Ramos (cell line): Measurements from ENCODE around the gene AKR1C1.
"Not testable (repeated sequence)": the region's sequence is repeated elsewhere in the genome, so short reads cannot be mapped to it uniquely, and the experiment has no call there.

ENCODE experiments used
- in situ Hi-C: fragments of 300-500 bp; cut with MboI; formaldehyde crosslinking; loops from one replicate; pipeline ENCODE4 v1.14.3; 2022; ENCODE audit warnings: low sequenced_read_pairs; ENCODE audit not compliant: unreplicated experiment

Gene AKR1C1

DNA sequence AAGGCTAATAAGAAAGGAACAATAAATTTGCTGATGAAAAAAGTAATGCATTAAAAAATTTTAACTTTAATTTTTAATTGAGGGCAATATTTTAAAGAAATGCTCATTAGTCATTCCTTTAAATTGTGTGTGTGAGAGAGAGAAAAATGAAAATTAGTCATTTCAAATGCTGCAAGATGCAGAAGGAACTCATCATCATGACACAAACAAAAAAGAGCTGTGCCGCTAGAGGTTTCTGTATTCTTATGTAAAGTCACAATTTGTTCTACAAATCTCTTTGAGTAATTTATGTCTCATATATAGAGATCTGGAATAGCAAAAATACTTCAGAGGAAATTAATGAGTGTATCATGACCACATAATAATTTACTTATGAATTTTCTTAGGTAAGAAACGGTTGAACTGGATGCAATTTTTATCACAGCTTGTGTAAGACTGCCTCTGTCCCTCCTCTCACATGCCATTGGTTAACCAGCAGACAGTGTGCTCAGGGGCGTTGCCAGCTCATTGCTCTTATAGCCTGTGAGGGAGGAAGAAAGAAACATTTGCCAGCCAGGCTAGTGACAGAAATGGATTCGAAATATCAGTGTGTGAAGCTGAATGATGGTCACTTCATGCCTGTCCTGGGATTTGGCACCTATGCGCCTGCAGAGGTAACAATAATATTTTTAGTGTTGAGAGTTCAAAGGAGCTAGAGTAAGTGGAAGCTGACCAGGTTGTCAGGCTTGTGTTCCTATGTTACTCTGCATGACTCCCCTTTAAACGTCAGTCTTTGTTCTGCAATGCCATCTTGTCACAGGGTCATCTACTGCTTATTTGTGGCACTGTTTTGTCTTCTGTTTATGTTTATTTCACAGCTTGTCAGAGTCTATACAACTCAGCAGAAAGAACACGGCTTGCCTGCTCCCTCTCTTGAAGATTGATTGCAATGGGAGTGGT lies at the start of gene AKR1C1:
Gene AKR1C1, plus strand, starts transcription at position 540 of the 939 bp plus-strand sequence. Its CDS starts 30 bp downstream, at position 570.
- in situ Hi-C loops = not testable (repeated sequence)

DNA sequence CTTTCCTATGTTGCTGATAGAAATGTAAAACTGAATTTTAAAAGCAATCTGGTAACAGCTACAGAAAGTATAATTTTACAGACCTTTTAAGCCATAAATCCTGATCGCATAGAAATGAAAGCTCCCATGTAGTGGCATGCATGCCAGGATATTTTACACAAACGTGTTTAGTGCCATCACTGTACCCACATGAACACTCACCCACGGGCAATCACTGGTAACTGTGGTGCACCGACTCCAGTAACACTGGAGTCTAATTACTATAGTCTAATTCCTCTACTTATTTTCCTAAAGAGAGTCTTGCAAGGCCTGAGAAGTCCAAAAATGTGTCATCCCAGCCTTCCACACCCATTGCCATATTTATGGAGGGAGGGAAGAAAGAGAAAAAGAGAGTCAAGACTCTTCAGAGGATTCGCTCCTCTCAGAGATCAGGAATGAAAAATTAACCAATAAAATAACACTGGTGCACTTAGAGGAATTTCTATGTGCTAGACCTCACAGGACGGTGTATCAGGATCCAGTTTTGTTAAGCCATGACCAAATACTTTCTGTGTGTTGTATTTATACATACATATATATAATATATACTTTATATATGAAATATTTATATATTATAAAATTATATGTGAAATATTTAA lies 48.9 kb upstream of the AKR1C1 start:
- in situ Hi-C loops = no loop called here

DNA sequence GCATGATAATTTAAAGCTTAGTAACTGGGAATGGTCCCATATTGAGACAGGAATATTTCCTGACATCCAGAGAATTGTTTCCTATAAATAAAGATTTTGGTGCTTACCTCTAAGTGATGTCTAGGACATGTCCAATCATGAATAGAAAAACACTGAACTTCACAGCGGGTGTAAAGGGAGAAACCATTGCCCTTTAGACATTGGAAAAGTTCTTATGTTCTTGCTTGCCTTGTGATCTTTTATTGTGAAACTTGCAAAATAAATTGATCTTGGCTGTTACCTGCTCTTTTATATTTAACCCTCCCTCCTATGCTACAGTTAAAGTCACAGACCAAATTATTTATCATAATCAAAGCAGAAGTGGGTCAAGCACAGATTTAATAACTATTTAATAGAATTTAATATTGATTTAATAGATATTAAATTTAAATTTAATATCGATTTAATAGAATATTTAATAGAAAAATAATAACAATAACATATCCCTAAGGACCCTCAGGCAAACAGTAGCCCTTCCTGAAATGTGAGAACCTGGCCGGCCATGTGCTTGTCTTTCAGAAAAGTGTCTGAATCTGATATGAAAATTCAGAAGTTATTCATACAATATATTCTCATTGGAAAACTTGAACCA lies 47.0 kb upstream of the AKR1C1 start:
- in situ Hi-C loops = no loop called here

DNA sequence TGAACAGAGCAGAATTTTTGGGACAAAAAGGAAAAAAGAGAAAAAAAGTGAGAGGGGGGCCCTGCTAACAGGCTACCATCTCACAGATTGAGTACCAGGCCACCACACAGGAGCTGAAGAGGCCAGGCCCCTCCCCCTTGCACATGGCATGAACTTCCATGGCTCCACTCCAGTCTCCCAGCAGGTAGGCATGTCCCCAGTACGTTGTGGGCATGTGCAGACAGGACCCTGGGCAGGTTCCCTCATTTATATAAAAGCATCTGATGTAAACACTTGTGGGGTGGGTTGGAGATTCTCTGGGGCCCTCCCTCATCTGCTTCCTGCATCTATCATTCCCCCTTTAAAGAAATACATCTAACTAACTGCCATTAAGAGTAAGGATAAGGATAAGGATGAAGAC lies 45.0 kb upstream of the AKR1C1 start:
- in situ Hi-C loops = no loop called here

DNA sequence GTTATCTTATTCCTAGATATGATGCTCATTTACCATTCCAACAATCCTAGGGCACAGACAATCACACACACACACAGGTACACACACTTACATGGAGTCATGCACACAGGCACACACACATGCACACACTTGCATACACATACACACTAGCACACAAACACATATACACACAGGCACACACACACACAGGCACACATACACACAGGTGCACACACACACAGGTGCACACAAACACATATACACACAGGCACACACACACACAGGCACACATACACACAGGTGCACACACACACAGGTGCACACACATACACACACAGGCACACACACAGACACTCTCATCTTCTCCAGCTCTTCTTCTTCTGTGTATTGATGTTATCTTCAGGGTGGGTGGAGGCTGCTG lies 38.7 kb upstream of the AKR1C1 start:
- in situ Hi-C loops = not testable (repeated sequence)

DNA sequence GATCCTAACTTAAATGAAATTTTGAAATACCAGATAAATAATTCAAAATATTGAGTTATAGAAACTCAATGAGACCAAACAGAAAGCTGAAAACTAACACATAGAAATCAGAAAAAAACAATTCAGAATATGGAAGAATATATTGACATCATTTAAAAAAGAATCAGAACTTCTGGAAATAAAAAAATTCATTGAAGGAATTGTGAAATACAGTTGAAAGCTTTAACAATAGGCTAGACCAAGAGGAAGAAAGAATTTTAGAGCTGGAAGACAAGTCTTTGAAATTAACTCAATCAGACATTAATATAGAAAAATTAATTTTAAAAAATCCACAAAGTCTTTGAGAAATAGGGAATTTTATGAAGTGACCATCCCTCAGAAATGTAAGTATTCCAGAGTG lies 36.8 kb upstream of the AKR1C1 start:
- in situ Hi-C loops = no loop called here

DNA sequence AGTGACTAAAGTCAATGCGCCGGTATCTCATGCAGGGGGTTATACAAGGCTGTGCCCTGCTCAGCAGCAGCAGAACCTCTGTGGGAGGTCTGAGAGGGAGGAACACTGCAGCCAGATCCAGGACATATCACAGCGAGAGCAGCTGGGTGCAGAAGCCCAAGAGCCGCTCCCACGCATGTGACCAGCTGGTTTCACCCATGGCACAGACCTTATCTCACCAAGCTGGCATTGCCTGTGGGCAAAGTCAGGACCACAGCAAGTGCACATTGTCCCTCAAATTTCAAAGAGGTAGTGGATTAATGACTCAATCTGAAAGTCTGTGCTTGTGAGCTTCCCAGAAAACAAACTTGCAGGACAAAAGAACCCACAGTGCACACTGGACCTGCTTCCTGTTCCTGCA lies 31.6 kb upstream of the AKR1C1 start:
- in situ Hi-C loops = no loop called here

DNA sequence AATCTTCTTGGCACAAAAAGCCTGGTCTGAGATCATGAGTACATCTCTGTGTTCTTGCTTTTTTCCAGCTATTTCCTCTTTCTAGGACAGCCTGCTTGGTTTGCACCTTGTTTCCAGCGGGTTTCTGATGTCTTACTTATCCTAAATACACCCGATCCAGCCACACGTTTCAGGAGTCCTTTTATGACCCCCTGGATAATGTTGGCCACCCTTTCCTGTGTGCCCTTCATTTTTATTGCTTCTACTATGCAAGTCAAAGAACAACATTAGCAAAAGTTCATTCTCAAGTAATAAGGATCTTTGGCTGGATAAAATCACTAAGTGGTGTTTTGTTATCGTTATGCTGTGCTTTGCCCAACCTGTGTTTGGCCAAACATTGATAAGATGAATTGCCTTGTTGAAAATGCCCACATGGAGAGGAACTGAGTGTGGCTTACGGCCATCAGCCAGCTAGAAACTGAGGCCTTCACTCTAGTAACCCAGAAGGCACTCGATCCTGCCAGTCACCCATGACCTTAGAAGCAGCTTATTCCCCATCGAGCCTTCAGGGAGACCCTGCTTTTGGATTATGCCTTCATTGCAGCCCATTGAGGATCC lies 28.7 kb upstream of the AKR1C1 start:
- in situ Hi-C loops = no loop called here

DNA sequence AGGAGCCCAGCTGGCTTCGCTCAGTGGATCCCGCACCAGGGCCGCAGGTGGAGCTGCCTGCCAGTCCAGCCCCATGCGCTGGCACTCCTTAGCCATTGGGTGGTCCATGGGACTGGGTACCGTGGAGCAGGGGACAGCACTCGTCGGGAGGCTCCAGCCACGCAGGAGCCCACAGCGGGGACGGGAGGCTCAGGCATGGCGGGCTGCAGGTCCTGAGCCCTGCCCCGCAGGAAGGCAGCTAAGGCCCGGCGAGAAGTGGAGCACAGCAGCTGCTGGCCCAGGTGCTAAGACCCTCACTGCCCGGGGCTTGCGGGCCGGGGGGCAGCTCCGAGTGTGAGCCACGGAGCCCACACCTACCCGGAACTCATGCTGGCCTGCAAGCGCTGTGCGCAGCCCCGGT lies 25.9 kb upstream of the AKR1C1 start:
- in situ Hi-C loops = no loop called here

DNA sequence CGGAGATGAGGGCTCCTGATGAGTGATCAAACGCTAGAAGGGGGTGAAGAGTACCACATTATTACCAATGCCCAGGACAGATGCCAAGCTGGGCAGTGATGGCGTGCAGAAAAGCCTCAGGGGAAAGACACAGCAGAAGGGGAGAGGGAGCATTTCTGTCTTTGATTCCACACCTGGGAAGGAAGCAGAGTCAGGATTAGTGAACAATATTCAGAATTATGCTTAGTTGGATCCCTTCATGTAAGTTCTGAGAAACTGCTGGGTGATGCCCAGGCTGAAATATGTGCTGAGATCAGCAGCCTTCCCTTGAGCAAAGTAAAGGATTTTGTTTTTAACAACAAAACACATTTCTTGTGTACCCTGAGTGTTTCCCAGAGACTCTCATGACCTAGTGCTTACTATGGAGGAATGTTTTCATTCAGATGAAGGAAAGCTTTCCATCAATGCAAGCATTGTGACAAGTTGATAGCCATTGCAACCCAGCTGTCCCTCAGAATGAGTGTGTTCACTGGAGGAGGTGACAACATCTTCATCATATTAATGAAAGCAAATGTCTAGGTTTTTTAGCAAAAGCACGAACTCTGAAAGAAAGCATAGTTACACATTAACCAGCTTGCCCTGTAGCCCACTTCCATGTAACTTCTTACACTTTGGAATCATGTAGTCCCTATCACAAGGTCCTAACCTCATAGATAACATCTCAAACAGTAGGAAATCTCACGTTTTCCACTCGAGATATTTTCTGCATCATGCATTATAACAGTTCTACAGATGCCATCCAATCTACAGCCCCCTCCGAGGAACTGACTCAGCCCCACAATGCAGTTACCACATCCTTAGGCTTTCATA lies 23.8 kb upstream of the AKR1C1 start:
- in situ Hi-C loops = no loop called here

DNA sequence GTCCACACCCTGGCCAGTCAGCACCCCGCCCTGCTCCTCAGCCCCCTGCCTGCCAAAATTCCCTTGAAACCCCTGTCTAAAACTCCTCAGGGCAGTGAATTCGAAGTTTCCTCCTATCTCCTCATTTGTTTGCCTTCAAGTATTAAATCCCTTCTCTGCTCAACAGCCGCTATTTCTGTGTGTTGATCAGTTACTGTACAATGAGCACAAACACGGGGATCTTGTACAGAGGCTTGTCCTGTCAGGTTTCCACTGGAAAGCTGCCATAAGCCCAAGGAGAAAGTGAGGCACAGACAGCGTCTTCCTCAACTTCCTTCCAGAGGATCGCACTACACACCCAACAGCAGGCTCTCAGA lies 23.2 kb upstream of the AKR1C1 start:
- in situ Hi-C loops = not testable (repeated sequence)

DNA sequence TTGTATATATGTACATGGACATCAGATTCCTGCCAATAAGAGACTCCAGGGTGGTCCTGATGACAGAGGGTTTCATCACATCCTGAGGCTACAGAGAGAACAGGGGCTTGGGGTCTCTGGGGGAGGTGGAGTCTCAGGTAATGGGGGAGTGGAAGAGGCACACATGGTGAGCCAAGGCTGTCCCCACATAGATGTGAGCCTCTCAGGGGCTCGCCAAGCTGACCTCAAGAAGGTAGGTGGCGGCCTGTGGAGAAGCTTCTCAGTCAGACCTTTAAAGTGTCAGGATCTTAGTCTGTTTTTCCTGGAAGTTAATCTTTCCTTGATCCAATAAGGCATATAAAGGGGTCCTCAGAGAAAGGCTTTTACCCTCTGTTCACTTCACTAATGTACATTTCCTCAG lies 22.3 kb upstream of the AKR1C1 start:
- in situ Hi-C loops = not testable (repeated sequence)

DNA sequence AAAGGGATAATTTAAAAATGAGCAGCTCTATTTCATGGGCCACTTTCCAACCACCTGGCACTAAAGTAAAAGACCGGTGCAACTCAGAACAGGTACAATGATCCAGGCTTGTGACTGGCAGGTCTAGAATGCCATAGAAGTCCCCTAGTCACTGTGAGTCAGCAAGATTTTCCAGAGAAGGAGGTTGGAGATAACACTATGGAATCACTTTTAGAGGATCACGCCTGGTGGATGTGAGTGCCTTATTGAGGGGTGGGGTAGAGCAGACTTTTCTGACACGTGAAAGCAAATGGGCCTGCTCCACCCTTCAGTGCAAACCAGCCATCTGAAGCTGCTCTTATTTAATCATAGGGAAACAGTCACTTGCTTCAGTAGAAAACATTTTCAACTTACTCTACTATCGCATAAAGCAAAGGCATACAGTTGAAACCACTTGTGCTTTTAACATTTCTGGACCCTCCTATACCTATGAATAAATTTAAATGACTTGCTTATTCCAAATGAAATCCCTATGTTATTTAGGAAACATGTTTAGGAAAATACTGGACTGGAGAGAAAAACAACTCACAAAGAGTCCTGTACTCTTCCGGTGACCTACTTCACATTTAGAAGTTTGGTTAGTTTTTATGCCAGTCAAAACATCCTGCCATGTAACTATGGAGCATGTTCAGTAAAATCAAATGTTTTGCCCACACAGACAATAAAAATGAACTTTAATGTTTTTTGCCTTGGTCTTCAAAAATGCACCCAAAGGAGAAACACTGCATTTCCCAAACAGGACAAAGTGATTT lies 21.5 kb upstream of the AKR1C1 start:
- in situ Hi-C loops = no loop called here

DNA sequence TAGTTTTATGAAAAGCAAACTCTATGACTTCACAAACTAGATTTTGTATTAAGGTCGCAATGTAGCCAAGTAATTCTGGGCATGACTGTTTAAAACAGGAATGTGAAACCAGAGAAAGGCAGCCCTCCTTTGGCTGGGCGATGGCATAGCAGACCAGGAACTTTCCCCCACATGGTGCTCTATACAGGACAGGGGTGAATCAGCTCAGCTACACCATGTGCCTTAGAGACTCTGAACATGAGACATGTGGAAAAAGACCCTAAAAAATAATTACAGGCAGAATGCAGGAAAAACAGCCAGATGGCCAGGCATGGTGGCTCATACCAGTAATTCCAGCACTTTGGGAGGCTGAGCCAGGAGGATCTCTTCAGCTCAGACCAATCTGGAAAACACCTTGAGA lies 20.3 kb upstream of the AKR1C1 start:
- in situ Hi-C loops = not testable (repeated sequence)

DNA sequence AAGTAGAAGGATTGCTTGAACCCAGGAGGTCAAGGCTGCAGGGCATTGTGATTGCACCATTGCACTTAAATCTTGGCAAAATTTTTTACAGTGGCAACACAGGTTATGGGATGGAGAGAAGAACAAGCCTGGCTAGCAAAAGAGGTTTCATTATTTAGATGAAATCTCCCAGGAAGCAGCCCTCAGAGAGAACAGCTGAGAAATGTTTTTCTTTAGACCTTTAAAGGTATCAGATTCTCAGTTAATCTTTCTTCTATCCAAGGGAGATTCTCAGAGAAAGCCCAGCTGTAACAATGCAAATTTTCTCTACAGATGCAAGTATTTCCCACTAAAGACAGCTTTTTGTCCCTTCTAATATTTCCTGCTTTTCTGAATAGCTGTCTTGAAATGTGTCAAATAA lies 19.8 kb upstream of the AKR1C1 start:
- in situ Hi-C loops = not testable (repeated sequence)

DNA sequence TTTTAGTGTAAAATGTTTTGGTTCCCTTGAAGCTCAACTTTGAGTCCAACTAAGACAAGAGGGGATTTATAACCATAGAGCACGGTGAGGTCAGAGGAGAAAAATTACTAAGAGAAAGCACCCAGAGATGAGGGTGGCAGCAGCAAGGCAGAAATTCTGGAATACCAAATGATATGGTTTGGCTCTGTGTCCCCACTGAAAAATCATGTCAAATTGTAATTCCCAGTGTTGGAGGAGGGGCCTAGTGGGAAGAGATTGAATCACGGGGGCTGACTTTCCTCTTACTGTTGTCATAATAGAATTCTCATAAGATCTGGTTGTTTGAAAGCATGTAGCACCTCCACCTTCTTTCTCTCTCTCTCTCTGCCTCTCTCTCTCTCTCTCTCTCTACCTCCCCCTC lies 19.4 kb upstream of the AKR1C1 start:
- in situ Hi-C loops = no loop called here

DNA sequence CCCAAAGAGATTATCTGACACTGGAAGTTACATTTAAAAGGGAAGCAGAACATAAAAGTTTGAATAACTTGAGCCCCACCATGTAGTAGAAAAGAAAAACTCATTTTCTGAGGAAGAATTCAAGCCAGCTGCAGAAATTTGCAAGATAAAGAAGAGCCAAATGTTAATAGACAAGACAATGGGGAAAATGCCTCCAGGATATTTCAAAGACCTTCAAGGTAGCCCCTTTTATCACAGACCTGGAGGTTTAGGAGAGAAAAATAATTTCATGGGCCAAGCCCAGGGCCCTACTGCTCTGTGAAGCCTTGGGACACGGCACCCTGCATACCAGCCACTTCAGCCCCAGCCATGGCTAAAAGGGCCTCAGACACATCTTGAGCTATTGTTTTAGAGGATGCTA lies 18.4 kb upstream of the AKR1C1 start:
- in situ Hi-C loops = no loop called here

DNA sequence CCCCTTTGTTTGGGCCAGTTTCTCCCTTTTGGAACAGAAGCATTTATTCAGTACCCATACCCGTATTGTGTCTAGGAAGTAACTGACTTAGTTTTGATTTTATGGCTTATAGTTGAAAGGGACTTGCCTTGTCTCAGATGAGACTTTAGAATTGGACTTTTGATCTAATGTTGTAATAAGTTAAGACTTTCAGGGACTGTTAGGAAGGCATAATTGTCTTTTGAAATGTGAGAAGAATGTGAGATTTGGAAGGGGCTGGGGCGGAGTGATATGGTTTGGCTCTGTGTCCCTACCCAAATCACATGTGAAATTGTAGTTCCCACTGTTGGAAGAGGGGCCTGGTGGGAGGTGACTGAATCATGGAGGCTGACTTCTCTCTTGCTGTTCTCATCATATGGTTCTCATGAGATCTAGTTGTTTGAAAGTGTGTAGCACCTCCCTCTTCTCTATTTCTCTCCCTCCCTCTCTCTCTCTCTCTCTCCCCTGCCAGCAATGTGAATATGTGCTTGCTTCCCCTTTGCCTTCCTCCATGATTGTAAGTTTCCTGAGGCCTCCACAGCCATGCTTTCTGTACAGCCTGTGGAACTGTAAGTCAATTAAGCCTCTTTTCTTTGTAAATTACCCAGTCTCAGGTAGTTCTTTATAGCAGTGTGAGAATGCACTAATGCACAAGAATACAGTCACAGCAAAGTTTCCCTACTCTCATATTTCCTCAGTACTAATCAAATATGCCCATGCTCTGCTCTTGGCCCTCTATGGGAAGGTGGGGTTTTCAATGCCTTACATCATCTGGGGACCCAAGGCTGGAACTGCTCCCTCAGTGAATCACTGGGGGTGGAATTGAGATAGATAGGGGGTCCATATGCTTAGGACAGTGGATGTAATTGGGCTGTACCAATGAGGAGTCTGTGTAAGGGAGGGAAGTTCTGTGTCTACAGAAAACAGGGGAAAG lies 17.2 kb upstream of the AKR1C1 start:
- in situ Hi-C loops = no loop called here
